HAP-1 (cell line): ENCODE data around the gene PLCH1.

Experiments
- DNase-seq, 2 experiments: peaks; one replicate each; pipeline ENCODE4 v3.0.0-alpha.2; 2016 to 2020; ENCODE audit warnings: low spot score in 2 of 2
- H3K27me3 ChIP-seq: fragments of 250-450 bp; sonication (Bioruptor Pico); 2 replicates; pipeline ENCODE4 v1.5.1; 2020; ENCODE audit warnings: low read depth, mild to moderate bottlenecking, moderate library complexity
- H3K36me3 ChIP-seq: fragments of 250-450 bp; sonication (Bioruptor Pico); replicated peaks from 2 replicates; pipeline ENCODE4 v1.5.1; 2020; ENCODE audit warnings: mild to moderate bottlenecking
- H3K4me1 ChIP-seq: fragments of 250-450 bp; sonication (Bioruptor Pico); 2 replicates; pipeline ENCODE4 v1.5.1; 2020; ENCODE audit warnings: mild to moderate bottlenecking
- H3K4me3 ChIP-seq: fragments of 250-450 bp; sonication (Bioruptor Pico); 2 replicates; pipeline ENCODE4 v1.5.1; 2020; ENCODE audit warnings: mild to moderate bottlenecking, moderate library complexity
- H3K9me3 ChIP-seq: fragments of 250-450 bp; sonication (Bioruptor Pico); 2 replicates; pipeline ENCODE4 v1.5.1; 2020; ENCODE audit warnings: mild to moderate bottlenecking, moderate library complexity
- in situ Hi-C: fragments of 300-500 bp; cut with MboI; formaldehyde crosslinking; loops from 3 replicates; pipeline ENCODE4 v1.14.3; 2020; ENCODE audit warnings: low sequenced_read_pairs, inconsistent platforms, mixed read lengths

Gene PLCH1

GRCh38 chr3:155424323-155424710, 320.6 kb downstream of the PLCH1 start:
- DNase-seq: no peak
- Histone ChIP-seq H3K36me3 (no peaks in the 10 kb centered on the region), H3K4me1 (peaks cover 17% of the 10 kb centered on the region), H3K27me3 (no peaks in the 10 kb centered on the region), H3K4me3 (no peak overlapping the region), H3K9me3 (peaks cover 7% of the 10 kb centered on the region; the same call in 1 of the 2 replicates)
- in situ Hi-C loops: no loop called here

DNA sequence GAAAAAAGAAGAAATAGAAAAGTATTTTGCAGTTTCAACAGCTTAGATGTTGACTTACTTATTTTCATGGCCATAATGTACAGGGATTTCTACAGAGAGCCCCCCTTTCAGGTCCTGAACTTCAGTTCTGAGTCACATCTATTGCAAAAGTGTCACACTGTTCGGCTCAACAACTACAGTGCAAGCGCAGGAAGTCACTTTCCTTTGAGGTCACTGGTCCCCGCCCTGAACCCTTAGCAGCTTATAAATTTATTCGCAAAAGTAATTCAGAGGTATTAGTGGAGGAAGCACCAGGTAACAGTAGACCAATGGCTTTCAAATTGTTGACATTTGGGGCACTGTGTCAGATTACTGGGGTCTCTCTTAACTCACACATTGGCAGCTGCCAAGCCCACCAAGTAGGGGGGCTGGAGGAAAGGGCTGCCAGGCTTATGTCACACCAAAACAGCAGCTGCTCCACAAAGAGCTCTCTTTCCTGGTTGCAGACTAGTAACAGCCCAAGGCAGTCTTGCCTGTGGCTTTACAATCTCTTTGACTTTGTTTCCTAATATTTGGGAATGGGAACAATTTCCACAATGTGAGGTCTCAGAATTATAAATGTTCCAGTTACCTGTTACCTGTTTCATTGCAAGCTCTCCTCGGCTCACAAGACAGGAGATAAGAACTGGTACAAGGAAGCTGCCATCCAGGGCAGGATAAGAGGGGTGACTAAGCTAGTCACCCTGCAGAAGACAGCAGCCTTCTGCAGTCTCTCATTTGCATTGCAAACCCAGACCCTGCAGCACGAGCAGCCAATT, 321.1 kb downstream of the PLCH1 start:
- no peak overlapping the region for H3K4me3 ChIP-seq
- H3K36me3 ChIP-seq: no peaks in the 10 kb centered on the region
- DNase-seq: no peak
- H3K9me3 ChIP-seq: peaks cover 7% of the 10 kb centered on the region; the same call in 1 of the 2 replicates
- H3K4me1 ChIP-seq: peaks cover 17% of the 10 kb centered on the region
- H3K27me3 ChIP-seq: no peaks in the 10 kb centered on the region
- in situ Hi-C loops: no loop called here

- no peaks in the 10 kb centered on the region for H3K27me3 ChIP-seq
- no peaks in the 10 kb centered on the region for H3K36me3 ChIP-seq
- peak; percentile 33 to 72 for DNase-seq
- no peak overlapping the region for H3K4me3 ChIP-seq
- H3K9me3 ChIP-seq: no peaks in the 10 kb centered on the region
- in situ Hi-C loops: no loop called here
- peaks cover 17% of the 10 kb centered on the region for H3K4me1 ChIP-seq
Observed at GRCh38 chr3:155420881-155421486, 323.9 kb downstream of the PLCH1 start.

DNA sequence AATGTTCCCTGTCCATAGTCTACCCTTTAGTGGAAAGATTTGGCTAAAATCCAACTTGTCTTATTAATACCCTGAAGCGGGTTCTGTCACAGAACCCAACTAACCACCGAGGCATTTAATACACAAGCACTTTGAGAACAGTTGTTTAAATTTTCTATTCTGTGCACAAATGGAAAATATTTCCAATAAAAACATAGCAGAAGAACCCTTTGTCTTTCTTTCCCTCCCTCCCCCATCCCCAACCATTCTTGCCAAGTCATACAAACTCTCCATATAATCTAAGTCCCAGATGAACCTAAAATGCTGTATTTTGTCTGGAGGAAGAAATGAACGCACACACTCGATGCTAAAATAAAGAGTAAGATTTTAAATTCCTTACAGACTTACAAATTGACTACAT, 324.5 kb downstream of the PLCH1 start:
- in situ Hi-C loops: no loop called here

GRCh38 chr3:155418407-155418806, 326.5 kb downstream of the PLCH1 start:
- in situ Hi-C loops: no loop called here
- Histone ChIP-seq H3K27me3 (no peaks in the 10 kb centered on the region), H3K4me1 (peaks cover 18% of the 10 kb centered on the region), H3K36me3 (no peaks in the 10 kb centered on the region), H3K9me3 (no peaks in the 10 kb centered on the region), H3K4me3 (no peak overlapping the region)
- peak in 1 of 2 experiments; percentile 35 for DNase-seq

More for the DNA sequence above, 324.5 kb downstream of the PLCH1 start:
- H3K36me3 ChIP-seq: no peaks in the 10 kb centered on the region
- peaks cover 17% of the 10 kb centered on the region for H3K4me1 ChIP-seq
- H3K27me3 ChIP-seq: no peaks in the 10 kb centered on the region
- DNase-seq: no peak
- H3K9me3 ChIP-seq: no peaks in the 10 kb centered on the region
- H3K4me3 ChIP-seq: no peak overlapping the region

GRCh38 chr3:155417119-155417517, 327.8 kb downstream of the PLCH1 start:
- DNase-seq: no peak
- Histone ChIP-seq H3K4me1 (peaks cover 27% of the 10 kb centered on the region), H3K36me3 (no peaks in the 10 kb centered on the region), H3K4me3 (no peak overlapping the region), H3K27me3 (no peaks in the 10 kb centered on the region), H3K9me3 (no peaks in the 10 kb centered on the region)
- in situ Hi-C loops: no loop called here

GRCh38 chr3:155416500-155417118, 328.3 kb downstream of the PLCH1 start:
- H3K4me1 ChIP-seq: peaks cover 25% of the 10 kb centered on the region
- no peak overlapping the region for H3K4me3 ChIP-seq
- H3K36me3 ChIP-seq: no peaks in the 10 kb centered on the region
- no peak for DNase-seq
- no peaks in the 10 kb centered on the region for H3K27me3 ChIP-seq
- in situ Hi-C loops: no loop called here
- no peaks in the 10 kb centered on the region for H3K9me3 ChIP-seq

- Histone ChIP-seq H3K9me3 (no peaks in the 10 kb centered on the region), H3K36me3 (no peaks in the 10 kb centered on the region), H3K27me3 (no peaks in the 10 kb centered on the region), H3K4me3 (no peak overlapping the region), H3K4me1 (peaks cover 10% of the 10 kb centered on the region)
- DNase-seq: peak; percentile 31 to 37
- in situ Hi-C loops: no loop called here
Observed at GRCh38 chr3:155412904-155413303, 332.0 kb downstream of the PLCH1 start.

DNA sequence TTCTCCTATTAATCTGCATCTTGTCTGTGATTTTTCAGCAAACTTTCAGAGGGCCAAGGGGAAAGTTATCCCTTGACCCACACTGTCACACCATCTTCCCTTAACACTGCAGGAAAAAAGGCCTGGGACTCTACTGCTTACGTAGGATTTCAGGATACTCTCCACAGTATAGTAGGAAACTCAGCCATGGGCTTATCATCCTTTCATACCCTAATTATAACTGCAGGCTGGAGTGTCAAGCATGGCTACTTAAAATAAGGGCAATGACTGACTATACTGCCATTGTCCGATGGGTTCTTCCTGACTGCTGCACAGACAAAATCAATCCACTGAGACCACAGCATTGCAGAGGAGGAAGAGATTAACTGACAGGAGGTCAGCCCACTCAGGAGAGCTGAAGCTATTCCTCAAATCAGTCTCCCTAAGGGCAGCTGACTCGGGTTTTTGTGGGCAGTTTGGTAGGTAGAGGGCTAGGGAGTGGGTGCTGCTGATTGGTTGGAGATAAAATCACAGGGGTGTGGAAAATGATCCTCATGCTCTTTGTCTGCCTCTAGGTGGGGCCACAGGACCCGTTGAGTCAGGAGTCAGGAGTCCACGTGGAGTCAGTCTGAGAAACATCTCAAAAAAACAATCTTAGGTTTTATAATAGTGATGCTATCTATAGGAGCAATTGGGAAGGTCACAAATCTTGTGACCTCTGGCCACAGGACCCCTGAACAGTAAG, 333.2 kb downstream of the PLCH1 start:
- no peaks in the 10 kb centered on the region for H3K36me3 ChIP-seq
- DNase-seq: peak in 1 of 2 experiments; percentile 14
- in situ Hi-C loops: no loop called here
- no peaks in the 10 kb centered on the region for H3K9me3 ChIP-seq
- H3K27me3 ChIP-seq: no peaks in the 10 kb centered on the region
- H3K4me1 ChIP-seq: peaks cover 10% of the 10 kb centered on the region
- H3K4me3 ChIP-seq: no peak overlapping the region

GRCh38 chr3:155409336-155409735, 335.5 kb downstream of the PLCH1 start:
- no peak for DNase-seq
- H3K27me3 ChIP-seq: no peaks in the 10 kb centered on the region
- no peaks in the 10 kb centered on the region for H3K36me3 ChIP-seq
- H3K9me3 ChIP-seq: no peaks in the 10 kb centered on the region
- in situ Hi-C loops: no loop called here
- H3K4me3 ChIP-seq: no peak overlapping the region
- peaks cover 10% of the 10 kb centered on the region for H3K4me1 ChIP-seq

DNA sequence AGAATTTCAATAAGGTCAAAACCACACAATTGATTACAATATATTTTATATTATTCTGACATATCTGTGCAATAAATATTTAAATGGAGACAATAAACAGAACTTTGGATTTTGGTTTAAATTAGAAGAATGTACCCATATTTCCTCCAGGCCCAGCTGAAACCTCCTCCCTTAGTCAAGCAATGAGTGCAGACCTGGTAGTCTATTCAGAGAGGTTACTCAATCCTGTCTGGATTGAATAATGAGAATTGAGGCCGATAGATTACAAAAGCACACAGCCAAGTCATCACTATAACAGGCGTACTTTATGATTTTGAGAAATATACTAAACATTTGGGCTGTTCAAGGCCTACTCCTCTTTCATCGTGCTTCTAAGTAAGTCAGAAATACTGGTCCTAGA, 336.9 kb downstream of the PLCH1 start:
- Histone ChIP-seq H3K9me3 (no peaks in the 10 kb centered on the region), H3K27me3 (no peaks in the 10 kb centered on the region), H3K4me3 (no peak overlapping the region), H3K4me1 (peaks cover 4% of the 10 kb centered on the region), H3K36me3 (no peaks in the 10 kb centered on the region)
- in situ Hi-C loops: no loop called here
- no peak for DNase-seq

DNA sequence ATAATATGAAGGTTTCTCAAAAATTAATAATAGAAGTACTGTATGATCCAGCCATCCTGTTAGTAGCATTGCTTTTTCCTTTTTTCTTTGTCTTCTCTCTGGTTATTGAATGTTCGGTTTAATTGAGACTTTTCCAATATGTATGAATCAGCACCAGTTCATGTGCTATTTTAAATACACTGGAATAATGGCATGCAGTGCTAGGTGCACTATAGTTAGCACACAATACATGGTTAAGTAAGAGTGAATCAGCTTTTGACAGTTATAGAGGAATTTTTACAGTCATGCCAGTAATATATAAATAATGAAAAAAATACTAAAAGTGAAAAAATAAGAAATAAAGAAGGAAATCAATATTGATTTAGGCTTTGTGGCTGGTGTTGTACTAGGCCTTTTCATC, 337.5 kb downstream of the PLCH1 start:
- H3K27me3 ChIP-seq: no peaks in the 10 kb centered on the region
- H3K4me1 ChIP-seq: no peaks in the 10 kb centered on the region
- no peaks in the 10 kb centered on the region for H3K36me3 ChIP-seq
- in situ Hi-C loops: no loop called here
- H3K4me3 ChIP-seq: no peak overlapping the region
- DNase-seq: no peak
- H3K9me3 ChIP-seq: no peaks in the 10 kb centered on the region

DNA sequence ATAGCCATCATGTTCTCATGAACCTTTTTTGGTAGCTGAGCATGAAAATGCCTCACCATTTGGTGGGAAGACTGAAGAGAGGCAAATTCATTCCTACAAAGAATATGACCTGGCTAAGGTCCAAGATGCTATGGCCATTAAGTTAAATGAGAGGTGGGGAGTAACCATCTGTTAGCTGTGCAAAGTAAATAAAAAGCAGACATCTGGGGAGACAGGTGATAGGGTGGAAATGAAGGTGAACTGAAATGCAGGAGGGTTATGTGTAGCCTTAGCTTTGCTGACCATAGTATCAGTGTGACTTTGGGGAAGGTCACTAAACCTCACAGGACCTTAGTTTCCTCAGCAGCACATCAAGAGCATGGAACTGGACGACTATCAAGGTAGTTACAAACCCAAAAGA, 340.4 kb downstream of the PLCH1 start:
- in situ Hi-C loops: no loop called here

DNA sequence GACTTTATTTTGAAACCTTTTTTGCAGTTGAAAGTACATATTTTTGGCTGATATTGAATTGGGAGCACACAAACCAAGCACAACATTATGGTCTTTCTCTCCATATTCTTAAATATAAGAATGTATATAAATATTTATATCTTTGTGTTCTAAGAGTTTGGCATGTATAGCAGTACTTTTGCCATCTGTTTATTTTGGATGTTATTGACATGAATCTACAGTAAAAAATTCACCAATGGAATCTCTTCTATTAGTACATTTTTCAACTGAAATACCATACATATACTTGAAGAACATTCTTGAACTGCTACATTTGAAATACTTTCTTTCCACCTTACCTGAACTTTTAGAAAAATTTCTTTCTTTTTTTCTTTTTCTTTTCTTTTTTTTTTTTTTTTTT, 342.2 kb downstream of the PLCH1 start:
- H3K36me3 ChIP-seq: no peaks in the 10 kb centered on the region
- no peaks in the 10 kb centered on the region for H3K27me3 ChIP-seq
- no peak for DNase-seq
- H3K4me3 ChIP-seq: no peak overlapping the region
- no peaks in the 10 kb centered on the region for H3K9me3 ChIP-seq
- in situ Hi-C loops: no loop called here
- no peaks in the 10 kb centered on the region for H3K4me1 ChIP-seq

More for the DNA sequence above, 340.4 kb downstream of the PLCH1 start:
- H3K36me3 ChIP-seq: no peaks in the 10 kb centered on the region
- H3K27me3 ChIP-seq: no peaks in the 10 kb centered on the region
- no peak for DNase-seq
- no peak overlapping the region for H3K4me3 ChIP-seq
- no peaks in the 10 kb centered on the region for H3K4me1 ChIP-seq
- no peaks in the 10 kb centered on the region for H3K9me3 ChIP-seq
